ENCODE data around the gene ZC3H13.

Gene ZC3H13

GRCh38 chr13:45950386-45951000 lies 102.1 kb downstream of the ZC3H13 start:
- DNase-seq (ENCODE audit: extremely low read depth in 1 of 2, low read depth in 1 of 2), result no peak

- no peak for DNase-seq (ENCODE audit: extremely low read depth in 1 of 2, low read depth in 1 of 2)
Observed at GRCh38 chr13:45949161-45949560, 103.4 kb downstream of the ZC3H13 start.

GRCh38 chr13:45943965-45944364 lies 108.6 kb downstream of the ZC3H13 start:
- no peak for DNase-seq (ENCODE audit: extremely low read depth in 1 of 2, low read depth in 1 of 2)

- DNase-seq (ENCODE audit: extremely low read depth in 1 of 2, low read depth in 1 of 2), result no peak
Observed at GRCh38 chr13:45943120-45943519, 109.4 kb downstream of the ZC3H13 start.

- no peak for DNase-seq (ENCODE audit: extremely low read depth in 1 of 2, low read depth in 1 of 2)
Observed at GRCh38 chr13:45941261-45941660, 111.3 kb downstream of the ZC3H13 start.

GRCh38 chr13:45940061-45940460 lies 112.5 kb downstream of the ZC3H13 start:
- DNase-seq (ENCODE audit: extremely low read depth in 1 of 2, low read depth in 1 of 2), result no peak

- no peak for DNase-seq (ENCODE audit: extremely low read depth in 1 of 2, low read depth in 1 of 2)
Observed at GRCh38 chr13:45936621-45937020, 115.9 kb downstream of the ZC3H13 start.

- DNase-seq (ENCODE audit: extremely low read depth in 1 of 2, low read depth in 1 of 2), result no peak
Observed at GRCh38 chr13:45934283-45934682, 118.3 kb downstream of the ZC3H13 start.

- no peak for DNase-seq (ENCODE audit: extremely low read depth in 1 of 2, low read depth in 1 of 2)
Observed at GRCh38 chr13:45933203-45933908, 119.2 kb downstream of the ZC3H13 start.

- no peak for DNase-seq (ENCODE audit: extremely low read depth in 1 of 2, low read depth in 1 of 2)
Observed at GRCh38 chr13:45932676-45933075, 119.9 kb downstream of the ZC3H13 start.

GRCh38 chr13:45932172-45932571 lies 120.4 kb downstream of the ZC3H13 start:
- DNase-seq (ENCODE audit: extremely low read depth in 1 of 2, low read depth in 1 of 2), result no peak

- DNase-seq (ENCODE audit: extremely low read depth in 1 of 2, low read depth in 1 of 2), result no peak
Observed at GRCh38 chr13:45931211-45931610, 121.3 kb downstream of the ZC3H13 start.

GRCh38 chr13:45930177-45930576 lies 122.4 kb downstream of the ZC3H13 start:
- no peak for DNase-seq (ENCODE audit: extremely low read depth in 1 of 2, low read depth in 1 of 2)

GRCh38 chr13:45928843-45929242 lies 123.7 kb downstream of the ZC3H13 start:
- no peak for DNase-seq (ENCODE audit: extremely low read depth in 1 of 2, low read depth in 1 of 2)

GRCh38 chr13:45928176-45928575 lies 124.4 kb downstream of the ZC3H13 start:
- DNase-seq (ENCODE audit: extremely low read depth in 1 of 2, low read depth in 1 of 2), result no peak

- no peak for DNase-seq (ENCODE audit: extremely low read depth in 1 of 2, low read depth in 1 of 2)
Observed at GRCh38 chr13:45926741-45927140, 125.8 kb downstream of the ZC3H13 start.

GRCh38 chr13:45925151-45925550 lies 127.4 kb downstream of the ZC3H13 start:
- DNase-seq (ENCODE audit: extremely low read depth in 1 of 2, low read depth in 1 of 2), result no peak

GRCh38 chr13:45921162-45921736 lies 131.3 kb downstream of the ZC3H13 start:
- no peak for DNase-seq (ENCODE audit: extremely low read depth in 1 of 2, low read depth in 1 of 2)

GRCh38 chr13:45918597-45918996 lies 133.9 kb downstream of the ZC3H13 start:
- no peak for DNase-seq (ENCODE audit: extremely low read depth in 1 of 2, low read depth in 1 of 2)

- no peak for DNase-seq (ENCODE audit: extremely low read depth in 1 of 2, low read depth in 1 of 2)
Observed at GRCh38 chr13:45917019-45917418, 135.5 kb downstream of the ZC3H13 start.

GRCh38 chr13:45915686-45916439 lies 136.7 kb downstream of the ZC3H13 start:
- no peak for DNase-seq (ENCODE audit: extremely low read depth in 1 of 2, low read depth in 1 of 2)

- DNase-seq (ENCODE audit: extremely low read depth in 1 of 2, low read depth in 1 of 2), result no peak
Observed at GRCh38 chr13:45909673-45910072, 142.9 kb downstream of the ZC3H13 start.

Data from activated CD8-positive, alpha-beta memory T cell treated with anti-CD3 and anti-CD28 coated beads for 1 hour (primary cell).